ENCODE measurements around the gene ARFGAP3.

The ARFGAP3 gene

DNA sequence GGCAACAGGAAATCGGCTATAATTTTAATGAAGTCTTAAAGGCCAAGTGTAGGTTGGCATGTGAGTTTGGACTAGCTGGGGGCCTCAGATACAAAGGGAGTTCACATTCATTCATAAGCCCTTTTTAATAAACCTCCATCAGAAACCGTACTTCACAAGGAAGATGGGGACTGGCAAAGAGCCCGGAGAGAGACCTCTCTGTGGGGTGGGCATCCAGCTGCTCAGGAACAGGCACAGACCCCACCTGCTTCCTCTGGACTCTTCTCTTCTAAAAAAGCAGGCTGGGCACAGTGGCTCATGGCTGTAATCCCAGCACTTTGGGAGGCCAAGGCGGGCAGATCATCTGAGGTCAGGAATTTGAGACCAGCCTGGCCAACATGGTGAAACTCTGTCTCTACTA lies 3.9 kb upstream of the ARFGAP3 start:
- DNase-seq, result no peak

DNA sequence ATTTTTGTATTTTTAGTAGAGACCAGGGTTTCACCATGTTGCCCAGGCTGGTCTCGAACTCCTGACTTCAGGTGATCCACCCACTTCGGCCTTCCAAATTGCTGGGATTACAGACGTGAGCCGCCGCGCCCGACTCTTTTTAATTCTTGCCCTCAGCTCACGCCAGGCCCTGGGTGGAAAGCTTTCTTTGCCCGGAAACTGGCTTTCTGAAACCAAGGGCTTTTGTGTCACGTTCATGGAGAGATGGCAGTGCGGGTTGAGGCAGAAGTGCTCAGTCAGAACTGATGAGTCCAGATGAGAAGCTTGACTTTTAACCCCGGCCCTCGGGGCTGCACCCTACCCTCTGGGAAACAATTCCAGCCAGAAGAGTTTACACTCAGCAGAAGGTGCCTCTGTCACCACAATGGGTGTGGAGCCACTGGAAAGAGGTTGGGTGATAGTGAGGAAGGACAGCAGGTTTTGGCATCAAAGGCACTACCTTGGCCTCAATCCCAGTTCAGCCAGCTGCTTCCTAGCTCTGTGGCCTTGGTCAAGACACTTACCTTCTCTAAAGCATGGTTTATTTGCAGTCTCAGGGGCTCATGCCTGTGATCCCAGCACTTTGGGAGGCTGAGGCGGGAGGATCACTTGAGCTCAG lies 890 bp upstream of the ARFGAP3 start:
- DNase-seq, result no peak

- DNase-seq, result peak; percentile 10 to 68
These were observed 751 bp downstream of the ARFGAP3 start for GRCh38 chr22:42856179-42856864.

DNA sequence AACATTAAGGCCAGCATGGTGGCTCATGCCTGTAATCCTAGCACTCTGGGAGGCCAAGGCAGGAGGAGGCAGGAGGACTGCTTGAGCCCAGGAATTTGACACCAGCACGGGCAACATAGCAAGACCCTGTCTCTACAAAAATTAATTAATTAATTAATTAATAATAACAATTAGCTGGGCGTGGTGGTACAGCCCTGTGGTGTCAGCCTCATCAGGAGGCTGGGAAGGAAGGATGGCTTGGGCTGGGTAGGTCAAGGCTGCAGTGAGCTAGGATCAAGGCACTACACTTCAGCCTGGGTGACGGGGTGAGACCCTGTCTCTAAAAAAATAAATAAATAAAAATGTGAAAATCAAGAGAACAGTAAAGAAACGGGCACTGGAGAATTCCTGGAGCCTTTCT lies 1.4 kb downstream of the ARFGAP3 start:
- no peak for DNase-seq

DNA sequence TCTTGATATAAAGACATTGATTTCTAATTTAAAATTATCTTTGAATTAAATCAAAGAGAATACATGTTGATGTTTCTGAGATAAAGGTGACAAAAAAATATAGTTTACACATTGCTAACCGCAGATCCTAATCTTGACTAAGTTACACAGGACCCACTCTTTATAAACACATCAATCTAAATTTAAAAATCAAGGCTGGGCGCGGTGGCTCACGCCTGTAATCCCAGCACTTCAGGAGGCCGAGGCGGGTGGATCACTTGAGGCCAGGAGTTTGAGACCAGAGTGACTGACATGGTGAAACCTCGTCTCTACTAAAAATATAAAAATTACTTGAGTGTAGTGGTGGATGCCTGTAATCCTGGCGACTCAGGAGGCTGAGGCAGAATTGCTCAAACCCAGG lies 1.9 kb downstream of the ARFGAP3 start:
- no peak for DNase-seq

DNA sequence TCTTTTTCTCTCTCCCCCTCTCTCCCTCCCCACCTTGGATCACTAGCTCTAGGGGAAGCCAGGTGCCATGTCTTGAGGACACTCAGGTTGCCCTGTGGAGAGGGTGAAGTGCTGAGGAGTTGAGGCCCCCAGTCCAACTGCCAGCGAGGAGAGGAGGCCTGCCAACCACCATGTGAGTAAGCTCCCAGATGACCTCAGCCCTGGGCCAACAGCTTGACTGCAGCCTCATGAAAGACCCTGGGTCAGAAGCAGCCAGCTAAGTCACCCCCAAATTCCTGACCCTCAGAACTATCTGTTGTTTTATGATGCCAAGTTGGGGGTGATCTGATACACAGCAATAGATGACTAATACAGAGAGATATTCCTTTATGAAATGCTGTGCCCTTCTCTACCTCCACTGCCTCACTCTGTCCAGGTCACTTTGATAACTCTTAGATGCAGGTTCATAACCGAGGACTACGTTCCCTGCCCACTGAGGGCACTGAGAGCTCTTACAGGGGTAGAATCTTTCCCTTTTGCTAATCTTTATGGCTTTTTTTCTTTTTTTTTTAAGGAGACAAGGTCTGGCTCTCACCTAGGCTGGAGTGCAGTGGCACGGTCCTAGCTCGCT lies 8.0 kb downstream of the ARFGAP3 start:
- no peak for DNase-seq

DNA sequence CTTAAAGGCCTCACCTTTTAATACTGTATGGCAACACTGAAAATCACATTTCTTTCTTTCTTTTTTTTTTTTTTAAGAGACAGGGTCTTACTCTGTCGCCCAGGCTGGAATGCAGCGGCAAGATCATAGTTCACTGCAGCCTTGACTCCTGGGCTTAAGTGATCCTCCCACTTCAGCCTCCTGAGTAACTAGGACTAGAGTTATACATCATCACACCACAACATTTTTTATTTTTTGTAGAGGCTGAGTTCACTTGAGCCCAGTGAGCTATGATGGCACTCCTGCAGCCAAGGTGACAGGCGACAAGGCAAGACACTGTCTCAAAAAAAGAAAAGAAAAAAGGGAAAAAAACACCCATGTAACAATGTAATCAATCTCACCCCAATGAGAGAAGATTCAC lies 10.0 kb downstream of the ARFGAP3 start:
- no peak for DNase-seq

GRCh38 chr22:42844756-42845155 lies 12.3 kb downstream of the ARFGAP3 start:
- no peak for DNase-seq

- DNase-seq, result no peak
These were observed 14.3 kb downstream of the ARFGAP3 start for GRCh38 chr22:42842658-42843370.

GRCh38 chr22:42841444-42841843 lies 15.6 kb downstream of the ARFGAP3 start:
- DNase-seq, result no peak

- DNase-seq, result no peak
These were observed 19.5 kb downstream of the ARFGAP3 start for GRCh38 chr22:42837556-42837955.

GRCh38 chr22:42836026-42836425 lies 21.0 kb downstream of the ARFGAP3 start:
- no peak for DNase-seq

GRCh38 chr22:42834177-42834949 lies 22.7 kb downstream of the ARFGAP3 start:
- no peak for DNase-seq

DNA sequence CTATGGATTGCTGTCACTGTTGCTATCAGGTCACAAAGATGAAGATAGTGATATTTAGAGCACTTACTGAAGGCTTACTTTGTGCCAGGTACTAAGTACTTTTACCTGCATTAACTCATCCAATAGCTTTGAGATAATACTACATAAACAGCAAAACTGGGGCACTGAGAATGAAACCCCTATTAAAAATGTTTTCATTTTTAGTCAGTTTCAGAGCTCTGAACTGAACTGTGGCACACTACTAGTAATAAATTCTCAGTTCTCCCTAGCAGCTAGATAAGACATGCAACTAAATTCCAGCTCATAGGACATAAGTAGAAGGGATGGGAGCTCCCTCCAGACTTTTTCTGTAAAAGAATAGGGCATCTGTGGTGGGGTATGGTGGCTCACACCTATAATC lies 24.0 kb downstream of the ARFGAP3 start:
- DNase-seq, result no peak

DNA sequence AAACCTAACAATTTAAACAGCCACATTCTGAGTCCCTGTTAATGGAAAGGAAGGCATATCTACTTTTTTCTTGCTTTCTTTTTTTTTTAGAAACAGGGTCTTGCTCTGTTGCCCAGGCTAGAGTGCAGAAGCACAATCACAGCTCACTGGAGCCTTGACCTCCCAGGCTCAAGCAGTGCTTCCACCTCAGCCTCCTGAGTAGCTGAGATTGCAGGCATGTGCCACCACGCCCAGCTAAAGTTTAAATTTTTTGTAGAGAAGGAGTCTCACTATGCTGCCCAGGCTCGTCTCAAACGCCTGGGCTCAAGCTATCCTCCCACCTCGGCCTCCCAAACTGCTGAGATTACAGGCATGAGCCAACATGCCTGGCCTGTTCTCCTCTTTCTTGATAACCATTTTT lies 25.4 kb downstream of the ARFGAP3 start:
- DNase-seq, result no peak

DNA sequence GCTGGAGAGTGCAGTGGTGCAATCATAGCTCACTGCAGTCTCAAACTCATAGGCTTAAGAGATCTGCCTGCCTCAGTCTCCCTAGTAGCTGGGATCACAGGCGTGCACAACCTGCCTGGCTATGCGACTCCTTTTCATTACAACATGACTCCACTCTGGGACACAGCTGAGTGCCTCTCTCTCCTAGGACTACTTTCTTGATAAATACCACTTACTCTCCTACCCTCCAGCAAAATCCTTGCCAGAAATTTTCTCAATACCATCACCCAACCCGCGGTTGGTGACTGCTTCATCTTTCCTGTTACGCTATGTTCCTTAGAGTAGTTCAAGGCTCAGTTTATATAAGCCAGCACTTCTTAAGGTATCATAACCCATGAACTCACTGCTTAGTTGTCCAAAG lies 26.9 kb downstream of the ARFGAP3 start:
- DNase-seq, result no peak

DNA sequence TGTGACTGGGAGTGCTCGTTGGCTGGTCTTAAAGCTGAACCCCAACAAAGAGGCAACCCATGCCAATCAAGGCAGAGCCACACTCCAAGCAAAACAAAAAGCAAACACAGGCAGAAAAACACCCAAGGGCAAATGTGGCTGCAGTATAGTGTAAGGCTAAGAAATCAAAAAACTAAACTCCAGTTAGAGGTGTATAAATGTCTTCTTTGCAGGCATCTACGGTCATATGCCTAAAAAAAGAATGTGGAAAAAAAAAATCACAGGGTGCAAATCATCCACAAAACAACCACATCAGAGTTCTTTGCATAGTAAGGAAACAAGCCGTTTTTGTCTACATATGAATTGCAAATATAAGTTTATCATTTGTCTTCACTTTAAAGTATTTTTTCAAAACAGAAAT lies 27.8 kb downstream of the ARFGAP3 start:
- DNase-seq, result no peak

- DNase-seq, result no peak
These were observed 31.3 kb downstream of the ARFGAP3 start for GRCh38 chr22:42825796-42826195.

DNA sequence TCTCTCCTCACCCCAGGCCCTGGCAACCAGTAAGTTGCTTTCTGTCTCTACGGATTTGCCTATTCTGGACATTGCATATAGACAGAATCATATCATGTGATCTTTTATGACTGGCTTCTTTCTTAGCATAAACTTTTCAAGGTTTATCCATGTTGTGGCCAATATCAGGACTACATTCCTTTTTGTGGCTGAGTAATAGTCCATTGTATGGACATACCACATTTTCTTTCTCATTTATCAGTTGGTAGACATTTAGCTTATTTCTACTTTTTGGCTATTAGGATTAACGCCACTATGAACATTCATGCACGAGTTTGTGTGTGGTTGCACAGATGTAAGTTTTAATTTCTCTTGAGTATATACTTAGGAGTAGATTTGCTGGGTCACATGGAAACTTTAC lies 35.7 kb downstream of the ARFGAP3 start:
- DNase-seq, result no peak

DNA sequence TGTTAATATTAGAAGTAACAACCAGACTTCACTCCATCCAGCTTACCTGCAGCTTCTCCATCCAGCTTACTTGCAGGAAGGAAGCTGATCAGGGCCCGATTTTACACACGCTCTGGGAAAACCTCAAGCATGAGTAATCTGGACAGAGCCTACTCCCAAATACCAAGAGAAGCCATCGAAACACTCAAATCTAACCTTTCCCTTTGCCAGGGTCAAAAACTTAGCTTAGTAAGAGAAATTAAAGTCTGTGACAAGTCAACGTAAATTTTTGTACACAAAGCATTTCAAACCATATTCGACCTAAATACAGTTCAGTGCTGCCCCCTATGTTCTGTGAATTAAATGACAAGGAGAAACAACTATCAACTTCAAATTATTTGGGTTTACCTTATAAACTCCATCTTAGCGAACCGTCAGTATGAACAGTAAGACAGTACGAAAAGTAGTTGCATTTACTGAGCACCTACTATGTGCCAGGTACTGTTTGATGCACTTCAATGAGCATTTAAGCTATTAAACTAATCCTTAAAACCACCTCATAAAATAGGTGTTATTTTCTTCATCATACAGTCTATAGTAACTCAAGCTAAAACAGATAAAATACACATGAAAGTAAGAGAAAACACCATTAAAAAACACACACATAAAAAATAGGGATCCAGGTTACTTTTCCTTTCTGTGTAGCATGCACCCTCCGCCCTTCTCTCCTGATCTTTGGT lies 36.9 kb downstream of the ARFGAP3 start:
- DNase-seq, result no peak

DNA sequence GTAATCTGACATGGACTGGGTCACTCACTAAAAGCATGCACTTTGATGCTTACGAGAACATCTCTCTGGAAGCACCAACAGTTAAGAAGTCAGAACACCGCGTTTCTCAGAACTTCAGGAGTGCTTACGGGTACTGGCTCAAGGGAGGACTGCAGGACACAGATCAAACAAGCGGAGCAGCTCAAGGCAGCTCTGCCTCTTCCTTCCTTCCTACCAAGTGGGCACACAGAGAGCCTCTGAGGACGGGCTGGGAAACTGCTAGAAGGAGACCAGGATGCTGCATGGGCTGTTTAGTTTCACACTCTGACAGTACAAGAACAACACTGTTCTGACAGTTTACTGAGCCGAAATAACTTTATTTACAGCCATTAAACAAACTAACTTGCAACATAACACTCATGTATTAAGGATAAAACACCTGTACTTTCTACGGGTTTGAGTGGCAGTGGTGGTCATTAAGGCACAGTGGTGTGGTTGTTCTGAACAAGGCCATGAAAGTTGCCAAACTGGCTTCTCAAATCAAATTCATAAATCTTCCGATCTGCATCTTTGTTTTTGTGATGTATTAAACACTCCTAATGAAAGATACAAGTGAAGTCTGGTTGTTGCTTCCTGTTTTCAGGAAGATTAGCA lies 37.5 kb downstream of the ARFGAP3 start:
- no peak for DNase-seq

DNA sequence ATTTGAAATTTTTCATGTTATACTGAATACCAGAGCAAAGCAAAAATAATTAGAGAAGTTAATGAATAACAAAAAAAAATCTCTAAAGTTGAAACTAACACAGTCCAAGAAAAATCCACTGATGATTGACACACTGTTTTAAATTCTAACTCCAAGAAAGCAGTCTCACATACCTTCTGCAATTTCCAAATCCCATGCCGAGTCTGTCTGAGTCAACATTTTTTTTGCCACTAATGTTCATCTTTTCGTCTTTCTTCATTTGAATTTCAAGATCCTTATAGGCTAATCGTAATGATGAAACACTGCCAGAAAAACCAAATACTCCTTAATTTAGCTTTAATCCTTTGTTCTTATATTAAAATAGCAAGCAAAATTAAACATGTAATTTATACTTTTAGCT lies 39.5 kb downstream of the ARFGAP3 start:
- no peak for DNase-seq

Data from bone marrow (tissue), 2 donors.